Sigmoid colon (tissue), 7 donors: ENCODE results near the gene FNDC5. TPM values are rescaled to one million over a fixed set of nuclear protein-coding genes. Genes with fewer than 3 reads are reported as not detected.

Experiments used
- DNase-seq: peaks from one replicate; pipeline ENCODE4 v3.0.0-alpha.2; 2019
- H3K27ac ChIP-seq, 4 donors: fragments of 200-600 bp; sonication (generic); one replicate each; pipeline ENCODE4 v1.5.1; 2016 to 2019; ENCODE audit warnings: mild to moderate bottlenecking in 1 of 4
- H3K27me3 ChIP-seq, 3 donors: fragments of 200-600 bp; sonication (generic); one replicate each; pipeline ENCODE4 v1.5.1; 2019; ENCODE audit warnings: mild to moderate bottlenecking in 1 of 3
- H3K36me3 ChIP-seq, 4 donors: fragments of 200-600 bp; sonication (generic); one replicate each; pipeline ENCODE4 v1.5.1; 2016 to 2019
- H3K4me1 ChIP-seq, 4 donors: fragments of 200-600 bp; sonication (generic); one replicate each; pipeline ENCODE4 v1.5.1; 2017 to 2019
- H3K4me3 ChIP-seq, 4 donors: fragments of 200-600 bp; sonication (generic); one replicate each; pipeline ENCODE4 v1.5.1; 2017 to 2019; ENCODE audit warnings: mild to moderate bottlenecking in 2 of 4, moderate library complexity in 1 of 4
- H3K9me3 ChIP-seq, 4 donors: fragments of 200-600 bp in 3 of 4; sonication (generic) in 3 of 4; one replicate each; pipeline versions ENCODE4 v1.5.1 to v1.6.1; 2013 to 2019
- EP300 ChIP-seq, 4 donors: sonication (generic); formaldehyde crosslinking; IDR thresholded peaks; one replicate each; pipeline ENCODE4 v1.6.1; 2017; ENCODE audit warnings: antibody characterized with exemption in 4 of 4
- POLR2A ChIP-seq, 2 donors: fragments of 450-650 bp; IDR thresholded peaks; one replicate each; pipeline ENCODE4 v1.6.1; 2016; ENCODE audit warnings: antibody characterized with exemption in 2 of 2, mild to moderate bottlenecking in 2 of 2, moderate library complexity in 2 of 2
- POLR2AphosphoS5 ChIP-seq, 4 donors: sonication (generic); formaldehyde crosslinking; IDR thresholded peaks; one replicate each; pipeline ENCODE4 v1.6.1; 2017; ENCODE audit warnings: antibody characterized with exemption in 4 of 4
- WGBS, 2 donors: extraction: QIAGEN DNeasy Blood & Tissue Kit; methylation state at CpG; one replicate each; pipeline ENCODE4 v1.1.7; 2013; 5-methylcytosine and 5-hydroxymethylcytosine counted together
- intact Hi-C: fragments of 100-400 bp; cut with DNase I; formaldehyde crosslinking; loops from one replicate; pipeline ENCODE4 v1.15.1; 2023
- polyA plus RNA-seq, 3 donors: library from polyadenylated mRNA; stranded (reverse); fragments of 200-250 nt; gene quantifications; one replicate each; pipeline ENCODE4 v1.2.3, GENCODE V29; 2013
- total RNA-seq, 4 donors: library from RNA; depleted of rRNA; stranded (reverse); fragments of >200 nt; gene quantifications; one replicate each; pipeline ENCODE4 v1.1.0, GENCODE V29; 2016
- TF ChIP-seq, protein P1 (sequence below), 4 experiments: fragments of 450-650 bp in 3 of 4; fragments of 200-600 bp in 1 of 4; IDR thresholded peaks; one replicate each; pipeline ENCODE4 v1.5.1; 2016 to 2019; ENCODE audit warnings: antibody characterized with exemption in 4 of 4, mild to moderate bottlenecking in 3 of 4, moderate library complexity in 2 of 4
- donor health status: healthy with polysubstance abuse.
- donor health status: Bipolar disorder and iron deficiency.
- donor health status: healthy.

FNDC5 gene
- total and polyA plus RNA-seq, 7 donors, result 0.20 to 10.2 (median 0.93) TPM; not detected in 1

DNA sequence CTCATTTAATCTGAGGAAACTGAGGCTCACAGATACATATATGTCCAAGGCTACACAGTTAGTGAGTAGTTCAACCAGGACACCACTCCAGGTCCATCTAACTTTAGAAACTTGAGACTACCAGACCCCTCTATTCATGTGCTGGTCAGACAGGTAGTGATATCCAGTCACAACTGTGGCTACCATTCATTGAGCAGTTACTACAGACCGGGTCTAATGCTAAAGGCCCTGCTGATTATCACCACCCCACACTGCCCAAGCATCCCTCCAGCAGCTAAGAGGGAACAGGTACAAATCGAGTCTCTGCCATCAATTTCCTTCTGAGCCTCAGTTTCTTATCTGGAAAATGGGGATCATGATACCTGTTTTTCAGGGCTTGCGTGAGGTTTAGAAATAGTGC lies 20.9 kb upstream of the FNDC5 start:
- no peak for DNase-seq
- no peaks in the 10 kb centered on the region for H3K9me3 ChIP-seq
- peaks cover 0 to 17% (median 15%) of the 10 kb centered on the region in 4 donors for H3K4me1 ChIP-seq
- TF ChIP-seq EP300 (IDR thresholded peaks at IDR 0.05), result no peak
- no peak for TF ChIP-seq POLR2AphosphoS5 (IDR thresholded peaks at IDR 0.05)
- TF ChIP-seq POLR2A (IDR thresholded peaks at IDR 0.05), result no peak
- TF ChIP-seq, protein P1, sequence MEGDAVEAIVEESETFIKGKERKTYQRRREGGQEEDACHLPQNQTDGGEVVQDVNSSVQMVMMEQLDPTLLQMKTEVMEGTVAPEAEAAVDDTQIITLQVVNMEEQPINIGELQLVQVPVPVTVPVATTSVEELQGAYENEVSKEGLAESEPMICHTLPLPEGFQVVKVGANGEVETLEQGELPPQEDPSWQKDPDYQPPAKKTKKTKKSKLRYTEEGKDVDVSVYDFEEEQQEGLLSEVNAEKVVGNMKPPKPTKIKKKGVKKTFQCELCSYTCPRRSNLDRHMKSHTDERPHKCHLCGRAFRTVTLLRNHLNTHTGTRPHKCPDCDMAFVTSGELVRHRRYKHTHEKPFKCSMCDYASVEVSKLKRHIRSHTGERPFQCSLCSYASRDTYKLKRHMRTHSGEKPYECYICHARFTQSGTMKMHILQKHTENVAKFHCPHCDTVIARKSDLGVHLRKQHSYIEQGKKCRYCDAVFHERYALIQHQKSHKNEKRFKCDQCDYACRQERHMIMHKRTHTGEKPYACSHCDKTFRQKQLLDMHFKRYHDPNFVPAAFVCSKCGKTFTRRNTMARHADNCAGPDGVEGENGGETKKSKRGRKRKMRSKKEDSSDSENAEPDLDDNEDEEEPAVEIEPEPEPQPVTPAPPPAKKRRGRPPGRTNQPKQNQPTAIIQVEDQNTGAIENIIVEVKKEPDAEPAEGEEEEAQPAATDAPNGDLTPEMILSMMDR (IDR thresholded peaks at IDR 0.05), result no peak
- no peaks in the 10 kb centered on the region for H3K36me3 ChIP-seq
- WGBS, 2 donors, result 94 to 95% methylated on average over 3 of the region's 3 CpGs
- no peak overlapping the region for H3K27ac ChIP-seq
- H3K4me3 ChIP-seq, result no peak overlapping the region
- H3K27me3 ChIP-seq, result peaks cover 19 to 55% (median 41%) of the 10 kb centered on the region in 3 donors
- intact Hi-C loops, result no loop called here

DNA sequence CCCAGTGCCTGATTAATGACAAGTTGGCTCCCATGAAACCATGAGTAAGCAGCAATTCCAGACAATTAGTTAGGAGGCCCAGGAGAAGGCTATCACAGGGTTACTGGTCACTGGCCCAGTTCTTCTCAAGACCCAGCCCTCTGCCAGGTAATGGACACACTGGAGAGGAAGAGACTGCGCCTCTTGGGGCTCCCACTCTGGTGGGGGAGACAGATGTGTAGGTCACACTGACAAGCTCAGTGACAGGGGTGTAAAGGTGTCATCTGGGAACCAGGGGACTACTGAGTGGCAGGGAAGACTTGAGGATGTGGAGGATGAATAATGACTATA lies 20.5 kb upstream of the FNDC5 start:
- intact Hi-C loops, result no loop called here
- no peak for DNase-seq

DNA sequence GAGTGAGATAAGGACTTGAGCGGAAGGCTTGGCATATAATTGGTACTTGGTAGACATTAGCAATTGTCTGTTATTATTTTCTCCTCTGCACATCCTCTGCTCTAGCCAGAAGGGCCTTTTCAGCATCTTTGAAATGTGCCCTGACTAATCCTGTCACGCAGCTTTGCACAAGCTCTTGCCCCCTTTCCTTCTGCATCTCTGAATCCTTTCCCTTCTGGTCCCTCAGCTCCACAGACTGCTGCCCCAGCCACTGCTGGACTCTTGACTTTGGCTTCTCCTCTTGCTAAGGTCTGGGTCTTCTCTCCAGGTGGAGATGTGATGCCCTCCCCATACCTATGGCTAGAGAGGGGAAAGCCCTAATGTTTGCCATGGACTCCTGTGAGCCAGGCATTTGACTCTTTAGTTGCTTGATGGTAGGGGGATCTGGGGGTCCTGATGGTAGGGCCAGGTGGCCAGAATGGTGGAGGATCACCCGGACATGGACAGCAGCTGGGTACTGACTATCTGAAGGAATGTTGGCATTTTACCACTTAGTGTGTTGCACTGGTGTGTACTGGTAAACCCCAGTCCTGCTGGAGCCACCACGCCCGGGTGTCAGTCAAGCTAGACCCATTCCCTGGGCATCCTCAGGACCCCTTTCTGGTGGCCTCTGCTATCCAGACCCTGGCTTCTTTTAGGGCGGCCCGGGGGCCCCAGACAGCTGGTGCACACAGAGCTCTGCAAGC lies 20.0 kb upstream of the FNDC5 start:
- Histone ChIP-seq H3K36me3 (no peaks in the 10 kb centered on the region), H3K27me3 (peaks cover 29 to 64% (median 50%) of the 10 kb centered on the region in 3 donors), H3K4me1 (peaks cover 0 to 24% (median 22%) of the 10 kb centered on the region in 4 donors), H3K27ac (no peak overlapping the region), H3K4me3 (no peak overlapping the region), H3K9me3 (no peaks in the 10 kb centered on the region)
- peak; percentile 30 for DNase-seq
- intact Hi-C loops, result no loop called here
- TF ChIP-seq POLR2AphosphoS5 (IDR thresholded peaks at IDR 0.05) (no peak), POLR2A (IDR thresholded peaks at IDR 0.05) (no peak), EP300 (IDR thresholded peaks at IDR 0.05) (no peak)
- TF ChIP-seq, protein P1 (IDR thresholded peaks at IDR 0.05), result no peak
- WGBS, 2 donors, result 86 to 89% methylated on average over 7 of the region's 7 CpGs

More for the DNA sequence above, 20.5 kb upstream of the FNDC5 start:
- Histone ChIP-seq H3K27ac (no peak overlapping the region), H3K36me3 (no peaks in the 10 kb centered on the region), H3K9me3 (no peaks in the 10 kb centered on the region), H3K4me1 (peaks cover 0 to 20% (median 19%) of the 10 kb centered on the region in 4 donors), H3K27me3 (peaks cover 24 to 59% (median 45%) of the 10 kb centered on the region in 3 donors), H3K4me3 (no peak overlapping the region)
- TF ChIP-seq EP300 (IDR thresholded peaks at IDR 0.05) (no peak), POLR2A (IDR thresholded peaks at IDR 0.05) (no peak), POLR2AphosphoS5 (IDR thresholded peaks at IDR 0.05) (no peak)
- TF ChIP-seq, protein P1 (IDR thresholded peaks at IDR 0.05), result no peak
- 94 to 97% methylated on average over 1 of the region's 1 CpG for WGBS, 2 donors

DNA sequence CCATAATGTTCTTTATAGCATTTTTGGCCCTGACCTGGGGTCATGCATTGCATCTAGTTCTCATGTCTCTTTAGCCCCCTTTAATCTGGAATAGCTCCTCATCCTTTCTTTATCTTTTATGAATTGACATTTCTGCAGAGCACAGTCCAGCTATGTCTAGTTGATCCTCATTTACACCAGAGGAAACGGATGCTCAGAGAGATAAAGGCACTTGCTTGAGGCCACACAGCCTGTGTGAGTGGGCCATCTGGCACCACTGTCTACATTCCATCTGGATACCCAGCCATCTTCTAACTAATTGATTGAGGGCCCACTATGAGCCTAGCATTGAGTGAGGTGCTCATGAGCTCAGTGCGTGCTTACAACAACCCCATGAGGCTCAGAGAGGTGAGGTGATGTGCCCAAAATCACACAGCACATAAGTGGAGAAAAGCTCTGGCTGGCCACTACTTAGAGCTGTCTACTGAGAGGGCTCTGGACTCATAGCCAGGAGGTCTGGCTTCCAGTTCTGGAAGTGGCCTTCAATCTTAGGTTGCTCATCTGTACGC lies 19.1 kb upstream of the FNDC5 start:
- TF ChIP-seq, protein P1 (IDR thresholded peaks at IDR 0.05), result no peak
- TF ChIP-seq EP300 (IDR thresholded peaks at IDR 0.05) (no peak), POLR2A (IDR thresholded peaks at IDR 0.05) (no peak), POLR2AphosphoS5 (IDR thresholded peaks at IDR 0.05) (no peak)
- DNase-seq, result peak; percentile 4
- WGBS, 2 donors, result 90 to 96% methylated on average over 3 of the region's 3 CpGs
- H3K36me3 ChIP-seq, result no peaks in the 10 kb centered on the region
- H3K27me3 ChIP-seq, result peaks cover 31 to 73% (median 59%) of the 10 kb centered on the region in 3 donors
- H3K4me1 ChIP-seq, result peaks cover 0 to 24% (median 22%) of the 10 kb centered on the region in 4 donors
- H3K27ac ChIP-seq, result no peak overlapping the region
- no peak overlapping the region for H3K4me3 ChIP-seq
- H3K9me3 ChIP-seq, result no peaks in the 10 kb centered on the region
- intact Hi-C loops, result no loop called here
